ENCODE data around the gene PLEKHG5.

GRCh38 chr1:6424619-6425593 lies 66.6 kb downstream of the PLEKHG5 start, which contains the start of gene ESPN:
- TF ChIP-seq, protein P1, sequence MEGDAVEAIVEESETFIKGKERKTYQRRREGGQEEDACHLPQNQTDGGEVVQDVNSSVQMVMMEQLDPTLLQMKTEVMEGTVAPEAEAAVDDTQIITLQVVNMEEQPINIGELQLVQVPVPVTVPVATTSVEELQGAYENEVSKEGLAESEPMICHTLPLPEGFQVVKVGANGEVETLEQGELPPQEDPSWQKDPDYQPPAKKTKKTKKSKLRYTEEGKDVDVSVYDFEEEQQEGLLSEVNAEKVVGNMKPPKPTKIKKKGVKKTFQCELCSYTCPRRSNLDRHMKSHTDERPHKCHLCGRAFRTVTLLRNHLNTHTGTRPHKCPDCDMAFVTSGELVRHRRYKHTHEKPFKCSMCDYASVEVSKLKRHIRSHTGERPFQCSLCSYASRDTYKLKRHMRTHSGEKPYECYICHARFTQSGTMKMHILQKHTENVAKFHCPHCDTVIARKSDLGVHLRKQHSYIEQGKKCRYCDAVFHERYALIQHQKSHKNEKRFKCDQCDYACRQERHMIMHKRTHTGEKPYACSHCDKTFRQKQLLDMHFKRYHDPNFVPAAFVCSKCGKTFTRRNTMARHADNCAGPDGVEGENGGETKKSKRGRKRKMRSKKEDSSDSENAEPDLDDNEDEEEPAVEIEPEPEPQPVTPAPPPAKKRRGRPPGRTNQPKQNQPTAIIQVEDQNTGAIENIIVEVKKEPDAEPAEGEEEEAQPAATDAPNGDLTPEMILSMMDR (IDR thresholded peaks at IDR 0.05; ENCODE audit: low read length) = no peak
- TF ChIP-seq EZH2 (IDR thresholded peaks at IDR 0.05; ENCODE audit: borderline replicate concordance, low read length) = no peak
